Neural cell (in vitro differentiated cells): Measurements from ENCODE around the gene MAP4K3.

Experiments
- CTCF ChIP-seq: fragments of 450-650 bp; IDR thresholded peaks from 2 replicates; pipeline ENCODE4 v1.5.1; 2014; ENCODE audit warnings: antibody characterized with exemption, mild to moderate bottlenecking, moderate library complexity; ENCODE audit not compliant: poor library complexity, severe bottlenecking
- EZH2 ChIP-seq: fragments of 200-600, 300-800 bp; shearing (Covaris generic), sonication (generic); IDR thresholded peaks from 2 replicates; pipeline ENCODE4 v1.6.1; 2014; ENCODE audit warnings: antibody characterized with exemption, low read length, borderline replicate concordance, mild to moderate bottlenecking; ENCODE audit not compliant: insufficient read depth, poor library complexity, severe bottlenecking
- RAD21 ChIP-seq: fragments of 450-650 bp; conservative IDR thresholded peaks from 2 replicates; pipeline ENCODE4 v1.6.1; 2014; ENCODE audit warnings: antibody characterized with exemption, mild to moderate bottlenecking, moderate library complexity
- REST ChIP-seq: IDR thresholded peaks from 2 replicates; pipeline ENCODE4 v1.6.1; 2012; ENCODE audit warnings: borderline replicate concordance
- TAF1 ChIP-seq: IDR thresholded peaks from 2 replicates; pipeline ENCODE4 v1.6.1; 2012; ENCODE audit warnings: low read depth

- no peak for TF ChIP-seq CTCF
- TF ChIP-seq EZH2: no peak
- TF ChIP-seq TAF1: no peak
- TF ChIP-seq RAD21: no peak
- no peak for TF ChIP-seq REST
Observed at GRCh38 chr2:39266916-39267434, 170.1 kb downstream of the MAP4K3 start.
